ENCODE data around the gene DCX.

Gene DCX

DNA sequence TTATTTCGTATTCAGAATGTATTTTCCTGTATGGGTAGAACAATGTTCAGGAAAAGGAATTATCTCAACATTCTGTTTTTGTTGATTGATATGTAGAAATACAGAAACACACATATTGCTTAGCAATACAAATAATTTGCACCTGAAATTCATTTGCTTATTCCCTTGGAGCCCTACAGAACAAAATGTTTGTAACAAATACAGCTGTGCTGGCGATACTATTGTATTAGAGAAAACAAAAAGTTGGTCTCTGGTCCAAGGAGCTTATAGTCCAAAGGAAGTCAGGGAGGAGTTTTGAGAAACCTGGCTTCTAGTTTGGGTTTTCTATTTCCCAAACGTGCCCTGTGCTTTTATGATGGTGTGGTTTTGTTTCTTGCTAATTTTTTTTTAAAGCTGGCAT, 104.0 kb downstream of the DCX start:
- DNase-seq (ENCODE audit: low read depth): no peak

GRCh38 chrX:111302284-111302683, 109.7 kb downstream of the DCX start:
- DNase-seq (ENCODE audit: low read depth): no peak

GRCh38 chrX:111288841-111289240, 123.2 kb downstream of the DCX start:
- no peak for DNase-seq (ENCODE audit: low read depth)

GRCh38 chrX:111284631-111285293, 127.2 kb downstream of the DCX start:
- no peak for DNase-seq (ENCODE audit: low read depth)

DNA sequence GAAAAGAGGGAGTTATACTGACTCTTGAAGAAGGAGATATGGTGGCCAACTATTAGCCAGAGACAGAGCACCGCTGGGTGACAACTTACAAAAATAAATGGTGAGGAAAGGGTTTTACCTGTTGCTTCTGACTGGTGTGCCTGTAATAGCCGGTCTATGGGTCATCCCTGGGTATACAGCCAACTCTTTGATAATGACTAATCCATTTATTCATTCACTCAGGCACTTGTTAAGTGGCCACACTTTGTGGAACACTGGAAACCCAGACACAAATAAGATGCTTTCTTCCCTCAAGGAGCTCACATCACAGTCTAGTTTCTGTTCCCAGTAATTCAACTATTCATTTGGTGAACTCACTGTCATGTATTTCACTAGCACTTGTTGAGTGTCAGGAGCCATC, 128.5 kb downstream of the DCX start:
- no peak for DNase-seq (ENCODE audit: low read depth)

DNA sequence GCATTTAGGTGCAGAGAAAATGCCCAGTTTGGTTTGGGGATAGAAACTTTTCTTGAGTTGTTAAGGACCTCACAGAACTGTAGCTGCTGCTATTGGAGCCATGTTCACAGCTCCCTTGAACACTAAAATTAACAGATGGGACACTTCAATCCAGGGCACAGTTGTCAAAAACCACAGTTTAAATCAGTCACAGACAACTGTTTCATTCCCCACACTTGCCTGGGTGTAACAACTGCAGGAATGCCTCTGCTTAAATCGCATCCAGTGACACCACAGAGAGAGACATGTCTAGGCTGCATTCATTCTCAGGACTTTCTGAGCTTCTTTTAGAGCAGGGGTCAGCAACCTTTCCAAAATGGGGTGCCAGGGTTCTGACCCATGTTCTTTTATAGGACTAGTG, 129.0 kb downstream of the DCX start:
- DNase-seq (ENCODE audit: low read depth): no peak

DNA sequence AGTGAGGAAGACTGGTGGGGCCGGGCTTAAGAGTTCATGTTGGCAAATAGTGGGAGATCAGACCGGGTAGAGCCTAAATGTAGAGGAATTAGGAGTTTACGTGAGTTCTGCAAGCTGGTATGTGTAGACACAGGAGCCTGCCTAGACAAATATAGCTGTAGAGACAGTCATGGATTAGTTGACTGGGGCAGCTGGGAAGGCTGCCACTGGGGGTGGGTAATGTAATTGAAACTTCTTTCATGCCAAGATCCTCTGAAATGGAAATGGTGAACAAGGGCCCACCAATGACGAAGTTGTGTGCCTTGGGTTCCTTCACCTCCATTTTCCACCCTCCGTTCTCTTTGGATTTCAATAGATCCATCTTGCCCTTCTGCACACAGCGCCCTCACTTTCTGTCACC, 129.9 kb downstream of the DCX start:
- DNase-seq (ENCODE audit: low read depth): no peak

- no peak for DNase-seq (ENCODE audit: low read depth)
Observed at GRCh38 chrX:111270339-111270738, 141.7 kb downstream of the DCX start, which contains the start of gene CAPN6. TSS of gene CAPN6 (minus strand) at chrX:111270483. CDS start at chrX:111263936, 6,547 bp downstream.

DNA sequence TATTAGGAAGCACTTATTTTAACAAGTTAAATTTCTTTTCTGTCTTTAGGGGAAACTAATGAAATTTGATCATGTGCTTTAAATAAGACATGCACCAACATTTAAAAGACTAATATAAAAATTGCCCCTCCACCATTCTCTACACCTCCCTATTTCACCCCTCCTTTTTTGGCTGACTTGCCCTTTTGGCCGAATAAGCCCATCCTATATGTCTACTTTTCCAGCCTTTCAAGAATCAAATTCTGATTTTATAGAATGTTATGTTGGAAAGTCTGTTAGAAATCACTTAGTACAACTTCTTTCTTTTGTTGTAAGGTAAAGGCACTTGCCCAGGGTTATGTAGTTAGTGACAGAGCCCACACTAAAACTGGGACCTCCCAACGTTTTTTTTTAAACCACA, 143.5 kb downstream of the DCX start:
- no peak for DNase-seq (ENCODE audit: low read depth)

GRCh38 chrX:111265486-111265885, 146.5 kb downstream of the DCX start:
- DNase-seq (ENCODE audit: low read depth): no peak

DNA sequence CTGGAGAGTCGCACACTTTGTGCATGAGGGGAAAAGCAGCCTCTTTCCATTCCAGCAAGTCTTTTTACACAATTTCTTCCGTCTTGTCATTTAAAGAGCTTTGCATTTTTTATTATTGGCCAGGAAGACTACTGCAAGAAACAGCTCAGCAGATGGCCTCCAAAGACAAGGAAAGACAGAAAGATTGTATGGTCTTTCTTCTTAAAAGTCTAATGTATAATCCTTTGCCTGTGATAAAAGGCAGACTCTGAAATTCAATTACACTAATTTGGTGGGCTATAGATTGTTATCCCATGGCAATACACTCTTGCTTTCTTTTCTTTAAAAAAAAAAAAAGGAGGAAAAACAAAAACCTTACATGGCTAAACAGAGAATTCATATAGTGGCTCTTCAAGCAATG, 147.6 kb downstream of the DCX start:
- DNase-seq (ENCODE audit: low read depth): no peak

DNA sequence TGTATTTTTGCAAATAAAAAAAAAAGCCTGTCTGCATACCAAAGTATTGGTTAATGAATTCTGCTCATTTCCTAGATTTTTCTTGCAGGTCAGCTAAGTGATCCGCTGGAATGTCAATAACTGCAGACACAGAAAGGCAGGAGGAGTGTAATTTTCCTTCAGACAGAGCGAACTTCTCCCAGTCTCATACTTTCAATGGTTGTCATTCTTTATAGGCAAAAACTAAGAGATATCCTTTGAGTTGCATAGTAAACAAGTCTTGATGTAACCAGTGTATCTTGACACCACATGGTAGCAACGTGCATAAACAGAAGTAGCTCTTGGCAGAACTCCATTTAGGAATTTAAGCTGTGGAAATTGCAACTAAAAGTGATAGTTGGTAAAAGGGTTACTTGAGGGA, 149.9 kb downstream of the DCX start:
- DNase-seq (ENCODE audit: low read depth): no peak

GRCh38 chrX:111260451-111260850, 151.5 kb downstream of the DCX start:
- no peak for DNase-seq (ENCODE audit: low read depth)

GRCh38 chrX:111259559-111259958, 152.4 kb downstream of the DCX start:
- DNase-seq (ENCODE audit: low read depth): no peak

DNA sequence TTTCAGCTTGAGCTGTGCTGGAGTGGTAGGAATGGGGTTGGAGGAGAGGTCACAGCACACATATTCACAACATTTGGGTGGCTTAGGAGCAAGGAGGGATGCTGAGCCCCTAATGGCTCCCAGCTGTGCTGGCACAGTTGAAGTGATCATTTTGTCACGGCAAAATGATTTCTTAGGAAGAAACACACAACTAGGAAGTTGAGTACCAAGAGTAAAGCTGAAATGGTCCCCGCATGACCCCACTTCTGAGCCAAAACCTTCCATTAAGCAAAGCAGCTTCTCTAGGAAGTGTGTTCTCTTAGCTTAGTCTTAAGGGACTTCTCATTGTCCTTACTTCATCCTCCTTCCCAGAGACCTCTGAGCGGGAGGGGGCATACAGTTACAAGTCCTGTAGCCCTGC, 154.3 kb downstream of the DCX start:
- DNase-seq (ENCODE audit: low read depth): no peak

GRCh38 chrX:111254896-111255693, 156.9 kb downstream of the DCX start:
- DNase-seq (ENCODE audit: low read depth): no peak

GRCh38 chrX:111244235-111244750, 167.7 kb downstream of the DCX start:
- no peak for DNase-seq (ENCODE audit: low read depth)

All from activated T-cell treated with anti-CD3 and anti-CD28 coated beads for 1 hour (primary cell).